Type B pancreatic cell (in vitro differentiated cells): ENCODE data around the gene CYBA. TPM values are rescaled to one million over a fixed set of nuclear protein-coding genes. Genes with fewer than 3 reads are reported as not detected.
A peak's percentile ranks its signal among the peaks of the same experiment; 100 is the strongest.

Experiments used
- DNase-seq: peaks from one replicate; pipeline ENCODE4 v3.0.0; 2021; ENCODE audit warnings: mixed read lengths; ENCODE audit not compliant: unreplicated experiment; ENCODE audit errors: extremely low spot score
- H3K27ac Mint-ChIP-seq: 2 replicates; pipeline ENCODE4 v1.8.0; 2021; ENCODE audit warnings: mild to moderate bottlenecking, mixed read lengths
- H3K27me3 Mint-ChIP-seq: 2 replicates; pipeline ENCODE4 v1.8.0; 2021; ENCODE audit warnings: mixed read lengths
- H3K36me3 Mint-ChIP-seq: 2 replicates; pipeline ENCODE4 v1.8.0; 2021; ENCODE audit warnings: mixed read lengths
- H3K4me1 Mint-ChIP-seq: one replicate; pipeline ENCODE4 v1.8.0; 2021; ENCODE audit warnings: mixed read lengths; ENCODE audit not compliant: unreplicated experiment
- H3K4me3 Mint-ChIP-seq: 2 replicates; pipeline ENCODE4 v1.8.0; 2021; ENCODE audit warnings: mild to moderate bottlenecking, mixed read lengths
- H3K9me3 Mint-ChIP-seq: 2 replicates; pipeline ENCODE4 v1.8.0; 2021; ENCODE audit warnings: mixed read lengths
- CTCF ChIP-seq: fragments of 200-600 bp; sonication (generic); conservative IDR thresholded peaks from 2 replicates; pipeline ENCODE4 v1.5.0; 2021; ENCODE audit warnings: antibody characterized with exemption, mild to moderate bottlenecking
- total RNA-seq: library from RNA; stranded (reverse); gene quantifications from 2 replicates; pipeline ENCODE4 v1.2.1, GENCODE V29; 2021; ENCODE audit warnings: low replicate concordance

Gene CYBA
- total RNA-seq, 1 donor from 2014 or later = 120 TPM

- DNase-seq = no peak
- Mint-ChIP-seq H3K27me3 (peaks cover 50% of the 10 kb centered on the region), H3K4me3 (peak overlapping the region; percentile 59), H3K4me1 (no peaks in the 10 kb centered on the region), H3K36me3 (no peaks in the 10 kb centered on the region), H3K27ac (no peak overlapping the region), H3K9me3 (no peaks in the 10 kb centered on the region)
- TF ChIP-seq CTCF = peak; percentile 65
These were observed 34.6 kb upstream of the CYBA start for GRCh38 chr16:88685156-88686061.

- Mint-ChIP-seq H3K4me3 (no peak overlapping the region), H3K27ac (no peak overlapping the region), H3K36me3 (no peaks in the 10 kb centered on the region), H3K4me1 (no peaks in the 10 kb centered on the region), H3K27me3 (peaks cover 48% of the 10 kb centered on the region), H3K9me3 (no peaks in the 10 kb centered on the region)
- TF ChIP-seq CTCF = no peak
- no peak for DNase-seq
These were observed 33.8 kb upstream of the CYBA start for GRCh38 chr16:88684569-88685155.

GRCh38 chr16:88681709-88682451, 31.0 kb upstream of the CYBA start:
- H3K4me1 Mint-ChIP-seq = no peaks in the 10 kb centered on the region
- DNase-seq = no peak
- no peak overlapping the region for H3K27ac Mint-ChIP-seq
- no peak overlapping the region for H3K4me3 Mint-ChIP-seq
- no peaks in the 10 kb centered on the region for H3K9me3 Mint-ChIP-seq
- peaks cover 30% of the 10 kb centered on the region for H3K27me3 Mint-ChIP-seq
- no peaks in the 10 kb centered on the region for H3K36me3 Mint-ChIP-seq
- TF ChIP-seq CTCF = no peak

GRCh38 chr16:88681084-88681680, 30.3 kb upstream of the CYBA start:
- no peak for DNase-seq
- peaks cover 30% of the 10 kb centered on the region for H3K27me3 Mint-ChIP-seq

More at GRCh38 chr16:88681084-88681680, 30.3 kb upstream of the CYBA start:
- no peaks in the 10 kb centered on the region for H3K9me3 Mint-ChIP-seq
- no peaks in the 10 kb centered on the region for H3K36me3 Mint-ChIP-seq
- H3K4me1 Mint-ChIP-seq = no peaks in the 10 kb centered on the region
- H3K27ac Mint-ChIP-seq = no peak overlapping the region
- TF ChIP-seq CTCF = peak; percentile 46
- H3K4me3 Mint-ChIP-seq = no peak overlapping the region
